OCI-LY1 (cell line): Measurements from ENCODE around the gene SNRNP200.

Source experiments
- H2AFZ ChIP-seq: fragments of 200-600 bp; sonication (generic), shearing (Covaris generic); 2 replicates; pipeline ENCODE4 v1.6.0; 2014; ENCODE audit warnings: antibody characterized with exemption, mild to moderate bottlenecking, low read length
- H3F3A ChIP-seq: fragments of 200-600 bp; sonication (generic), shearing (Covaris generic); 2 replicates; pipeline ENCODE4 v1.6.0; 2014; ENCODE audit warnings: mild to moderate bottlenecking, antibody characterized with exemption, low read length, moderate library complexity; ENCODE audit not compliant: insufficient read depth
- H3K27ac ChIP-seq: fragments of 200-600 bp; sonication (generic); 2 replicates; pipeline ENCODE4 v1.5.1; 2014; ENCODE audit warnings: low read length, mixed run types, mild to moderate bottlenecking, low read depth; ENCODE audit not compliant: poor library complexity, severe bottlenecking
- H3K27me3 ChIP-seq: fragments of 200-600 bp; sonication (generic); 2 replicates; pipeline ENCODE4 v1.6.0; 2014; ENCODE audit warnings: antibody characterized with exemption, mild to moderate bottlenecking, low read length, moderate library complexity; ENCODE audit not compliant: insufficient read depth
- H3K36me3 ChIP-seq: fragments of 200-600 bp; sonication (generic); 2 replicates; pipeline ENCODE4 v1.6.1; 2014; ENCODE audit warnings: mild to moderate bottlenecking, antibody characterized with exemption, low read length, moderate library complexity, mixed read lengths; ENCODE audit not compliant: insufficient read depth
- H3K4me1 ChIP-seq: fragments of 200-600 bp; sonication (generic); 2 replicates; pipeline ENCODE4 v1.5.1; 2014; ENCODE audit warnings: mild to moderate bottlenecking, low read length, moderate library complexity; ENCODE audit not compliant: insufficient read depth, severe bottlenecking
- H3K4me2 ChIP-seq: fragments of 200-600 bp; sonication (generic), shearing (Covaris generic); 2 replicates; pipeline ENCODE4 v1.6.1; 2014; ENCODE audit warnings: low read length
- H3K4me3 ChIP-seq: fragments of 200-600 bp; sonication (generic); 2 replicates; pipeline ENCODE4 v1.5.1; 2014; ENCODE audit warnings: low read length, low read depth, mild to moderate bottlenecking, mixed read lengths; ENCODE audit not compliant: poor library complexity, severe bottlenecking
- H3K79me2 ChIP-seq: fragments of 200-600 bp; shearing (Covaris generic); 2 replicates; pipeline ENCODE4 v1.6.1; 2016; ENCODE audit warnings: mixed run types, low read length, mixed read lengths; ENCODE audit not compliant: insufficient read depth
- H3K9ac ChIP-seq: fragments of 200-600 bp; sonication (generic), shearing (Covaris generic); 2 replicates; pipeline ENCODE4 v1.6.1; 2014; ENCODE audit warnings: mild to moderate bottlenecking, low read length, mixed read lengths
- H3K9me2 ChIP-seq: fragments of 200-600 bp; sonication (generic), shearing (Covaris generic); 2 replicates; pipeline ENCODE4 v1.6.1; 2014; ENCODE audit warnings: low read depth, mild to moderate bottlenecking, low read length, mixed read lengths
- H3K9me3 ChIP-seq: fragments of 200-600 bp; shearing (Covaris generic); 2 replicates; pipeline ENCODE4 v1.6.1; 2014; ENCODE audit warnings: low read length, mixed read lengths
- H4K20me1 ChIP-seq: fragments of 200-600 bp; sonication (generic), shearing (Covaris generic); 2 replicates; pipeline ENCODE4 v1.6.0; 2016; ENCODE audit warnings: mild to moderate bottlenecking, low read length; ENCODE audit not compliant: insufficient read depth
- EZH2 ChIP-seq: fragments of 200-600 bp; sonication (generic), shearing (Covaris generic); IDR thresholded peaks from 2 replicates; pipeline ENCODE4 v1.8.0; 2017; ENCODE audit warnings: borderline replicate concordance, mixed run types, mild to moderate bottlenecking, antibody characterized with exemption, low read length, moderate library complexity, mixed read lengths
- TF ChIP-seq, protein P1 (sequence below): fragments of 200-600 bp; sonication (generic), shearing (Covaris generic); IDR thresholded peaks from 2 replicates; pipeline ENCODE4 v1.5.1; 2017; ENCODE audit warnings: mild to moderate bottlenecking, antibody characterized with exemption, low read length, moderate library complexity, mixed read lengths

Gene SNRNP200

GRCh38 chr2:96276787-96277499, 28.4 kb downstream of the SNRNP200 start:
- Histone ChIP-seq H3K4me2 (no peak overlapping the region), H4K20me1 (no peaks in the 10 kb centered on the region), H3K9ac (no peak overlapping the region), H3K9me3 (no peaks in the 10 kb centered on the region), H3K79me2 (no peaks in the 10 kb centered on the region), H3F3A (no peaks in the 10 kb centered on the region), H3K4me1 (no peaks in the 10 kb centered on the region), H3K27ac (no peak overlapping the region), H3K9me2 (no peaks in the 10 kb centered on the region), H2AFZ (no peak overlapping the region), H3K27me3 (no peaks in the 10 kb centered on the region), H3K36me3 (peaks cover 93% of the 10 kb centered on the region), H3K4me3 (no peak overlapping the region)
- TF ChIP-seq, protein P1, sequence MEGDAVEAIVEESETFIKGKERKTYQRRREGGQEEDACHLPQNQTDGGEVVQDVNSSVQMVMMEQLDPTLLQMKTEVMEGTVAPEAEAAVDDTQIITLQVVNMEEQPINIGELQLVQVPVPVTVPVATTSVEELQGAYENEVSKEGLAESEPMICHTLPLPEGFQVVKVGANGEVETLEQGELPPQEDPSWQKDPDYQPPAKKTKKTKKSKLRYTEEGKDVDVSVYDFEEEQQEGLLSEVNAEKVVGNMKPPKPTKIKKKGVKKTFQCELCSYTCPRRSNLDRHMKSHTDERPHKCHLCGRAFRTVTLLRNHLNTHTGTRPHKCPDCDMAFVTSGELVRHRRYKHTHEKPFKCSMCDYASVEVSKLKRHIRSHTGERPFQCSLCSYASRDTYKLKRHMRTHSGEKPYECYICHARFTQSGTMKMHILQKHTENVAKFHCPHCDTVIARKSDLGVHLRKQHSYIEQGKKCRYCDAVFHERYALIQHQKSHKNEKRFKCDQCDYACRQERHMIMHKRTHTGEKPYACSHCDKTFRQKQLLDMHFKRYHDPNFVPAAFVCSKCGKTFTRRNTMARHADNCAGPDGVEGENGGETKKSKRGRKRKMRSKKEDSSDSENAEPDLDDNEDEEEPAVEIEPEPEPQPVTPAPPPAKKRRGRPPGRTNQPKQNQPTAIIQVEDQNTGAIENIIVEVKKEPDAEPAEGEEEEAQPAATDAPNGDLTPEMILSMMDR: no peak
- TF ChIP-seq EZH2: no peak

- Histone ChIP-seq H3K27me3 (no peaks in the 10 kb centered on the region), H3K79me2 (no peaks in the 10 kb centered on the region), H3K36me3 (peaks cover 85% of the 10 kb centered on the region), H3K4me3 (no peak overlapping the region), H3K4me2 (no peak overlapping the region), H3K9ac (no peak overlapping the region), H4K20me1 (no peaks in the 10 kb centered on the region), H3K9me3 (no peaks in the 10 kb centered on the region), H3F3A (no peaks in the 10 kb centered on the region), H3K27ac (no peak overlapping the region), H2AFZ (no peak overlapping the region), H3K4me1 (no peaks in the 10 kb centered on the region), H3K9me2 (no peaks in the 10 kb centered on the region)
- no peak for TF ChIP-seq EZH2
- TF ChIP-seq, protein P1: no peak
These were observed 30.8 kb downstream of the SNRNP200 start for GRCh38 chr2:96274355-96275056.

DNA sequence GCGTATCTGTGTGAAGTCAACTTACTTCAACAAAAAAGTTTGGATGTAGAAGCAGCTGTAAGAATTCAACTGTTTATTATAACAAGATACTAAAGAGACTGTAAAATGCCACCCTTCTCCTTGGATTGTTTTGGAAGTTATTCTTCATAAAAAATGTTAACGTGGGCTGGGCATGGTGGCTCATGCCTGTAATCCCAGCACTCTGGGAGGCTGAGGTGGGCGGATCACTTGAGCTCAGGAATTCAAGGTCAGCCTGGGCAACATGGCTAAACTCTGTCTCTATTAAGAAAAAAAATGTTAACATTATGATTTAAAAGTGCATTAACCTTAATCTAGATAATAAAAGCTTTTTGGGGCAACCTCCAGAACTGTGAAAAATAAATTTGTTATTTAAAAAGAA, 31.6 kb downstream of the SNRNP200 start:
- TF ChIP-seq, protein P1: no peak
- no peak for TF ChIP-seq EZH2
- H3K36me3 ChIP-seq: peaks cover 85% of the 10 kb centered on the region
- no peaks in the 10 kb centered on the region for H3K27me3 ChIP-seq

More for the DNA sequence above, 31.6 kb downstream of the SNRNP200 start:
- Histone ChIP-seq H3K4me1 (no peaks in the 10 kb centered on the region), H2AFZ (no peak overlapping the region), H3K4me3 (no peak overlapping the region), H3K9me3 (no peaks in the 10 kb centered on the region), H3K9ac (no peak overlapping the region), H4K20me1 (no peaks in the 10 kb centered on the region), H3K79me2 (no peaks in the 10 kb centered on the region), H3K9me2 (no peaks in the 10 kb centered on the region), H3K4me2 (no peak overlapping the region), H3F3A (no peaks in the 10 kb centered on the region), H3K27ac (no peak overlapping the region)
